C4-2B (cell line): ENCODE data around the gene BLM.

ENCODE experiments used
- CTCF ChIP-seq: fragments of 450-650 bp; conservative IDR thresholded peaks from 2 replicates; pipeline ENCODE4 v1.5.1; 2017; ENCODE audit warnings: mild to moderate bottlenecking
- ZFX ChIP-seq: fragments of 450-650 bp; IDR thresholded peaks from 2 replicates; pipeline ENCODE4 v1.6.1; 2017

- TF ChIP-seq CTCF (no peak), ZFX (no peak)
These were observed 97.2 kb downstream of the BLM start for GRCh38 chr15:90814191-90814821.
